Measurements from ENCODE around the gene SETD7. TPM values are rescaled to one million over a fixed set of nuclear protein-coding genes. Genes with fewer than 3 reads are reported as not detected.

Gene SETD7
- polyA plus RNA-seq, 4 donors, result 2.7 to 17.1 (median 3.4) TPM

GRCh38 chr4:139564502-139564901, 8.5 kb upstream of the SETD7 start:
- no peaks in the 10 kb centered on the region for H3K9me3 ChIP-seq (ENCODE audit: control insufficient read depth in 2 of 2, insufficient read depth in 1 of 2, low read depth in 1 of 2, low read length in 1 of 2)
- no peaks in the 10 kb centered on the region for H3K36me3 ChIP-seq (ENCODE audit: control insufficient read depth in 3 of 3, insufficient read depth in 2 of 3, low read depth in 1 of 3, low read length in 3 of 3)
- H3K27ac ChIP-seq (ENCODE audit: low read depth in 1 of 3, low read length in 2 of 3), result no peak overlapping the region
- no peak for FAIRE-seq
- H3K4me3 ChIP-seq (ENCODE audit: low read depth in 1 of 3, low read length in 3 of 3), result no peak overlapping the region
- DNase-seq, result no peak
- H3K27me3 ChIP-seq (ENCODE audit: control insufficient read depth in 3 of 3, insufficient read depth in 3 of 3, low read length in 3 of 3), result peaks cover 0 to 15% (median 0%) of the 10 kb centered on the region in 3 donors
- no peaks in the 10 kb centered on the region for H3K4me1 ChIP-seq (ENCODE audit: control insufficient read depth in 3 of 3, insufficient read depth in 2 of 3, low read depth in 1 of 3, low read length in 2 of 3)
- 91 to 94% (median 92%) methylated on average over 1 of the region's 1 CpG for WGBS, 3 donors

GRCh38 chr4:139563515-139563914, 7.5 kb upstream of the SETD7 start:
- no peak for DNase-seq
- H3K27ac ChIP-seq (ENCODE audit: low read depth in 1 of 3, low read length in 2 of 3), result no peak overlapping the region
- H3K4me3 ChIP-seq (ENCODE audit: low read depth in 1 of 3, low read length in 3 of 3), result no peak overlapping the region
- H3K27me3 ChIP-seq (ENCODE audit: control insufficient read depth in 3 of 3, insufficient read depth in 3 of 3, low read length in 3 of 3), result peaks cover 0 to 23% (median 0%) of the 10 kb centered on the region in 3 donors
- 93 to 99% (median 96%) methylated on average over 2 of the region's 2 CpGs for WGBS, 3 donors
- FAIRE-seq, result no peak
- H3K9me3 ChIP-seq (ENCODE audit: control insufficient read depth in 2 of 2, insufficient read depth in 1 of 2, low read depth in 1 of 2, low read length in 1 of 2), result no peaks in the 10 kb centered on the region
- H3K4me1 ChIP-seq (ENCODE audit: control insufficient read depth in 3 of 3, insufficient read depth in 2 of 3, low read depth in 1 of 3, low read length in 2 of 3), result no peaks in the 10 kb centered on the region
- no peaks in the 10 kb centered on the region for H3K36me3 ChIP-seq (ENCODE audit: control insufficient read depth in 3 of 3, insufficient read depth in 2 of 3, low read depth in 1 of 3, low read length in 3 of 3)

GRCh38 chr4:139562839-139563238, 6.8 kb upstream of the SETD7 start:
- Histone ChIP-seq H3K9me3 (ENCODE audit: control insufficient read depth in 2 of 2, insufficient read depth in 1 of 2, low read depth in 1 of 2, low read length in 1 of 2) (no peaks in the 10 kb centered on the region), H3K27me3 (ENCODE audit: control insufficient read depth in 3 of 3, insufficient read depth in 3 of 3, low read length in 3 of 3) (peaks cover 0 to 30% (median 2%) of the 10 kb centered on the region in 3 donors), H3K27ac (ENCODE audit: low read depth in 1 of 3, low read length in 2 of 3) (no peak overlapping the region), H3K36me3 (ENCODE audit: control insufficient read depth in 3 of 3, insufficient read depth in 2 of 3, low read depth in 1 of 3, low read length in 3 of 3) (no peaks in the 10 kb centered on the region), H3K4me3 (ENCODE audit: low read depth in 1 of 3, low read length in 3 of 3) (no peak overlapping the region), H3K4me1 (ENCODE audit: control insufficient read depth in 3 of 3, insufficient read depth in 2 of 3, low read depth in 1 of 3, low read length in 2 of 3) (no peaks in the 10 kb centered on the region)
- no peak for DNase-seq
- FAIRE-seq, result no peak
- WGBS, 3 donors, result 89 to 96% (median 91%) methylated on average over 3 of the region's 3 CpGs

GRCh38 chr4:139562067-139562684, 6.2 kb upstream of the SETD7 start:
- no peak overlapping the region for H3K27ac ChIP-seq (ENCODE audit: low read depth in 1 of 3, low read length in 2 of 3)
- WGBS, 3 donors, result 82 to 93% (median 91%) methylated on average over 3 of the region's 3 CpGs
- no peaks in the 10 kb centered on the region for H3K36me3 ChIP-seq (ENCODE audit: control insufficient read depth in 3 of 3, insufficient read depth in 2 of 3, low read depth in 1 of 3, low read length in 3 of 3)
- H3K9me3 ChIP-seq (ENCODE audit: control insufficient read depth in 2 of 2, insufficient read depth in 1 of 2, low read depth in 1 of 2, low read length in 1 of 2), result no peaks in the 10 kb centered on the region
- DNase-seq (no peak), FAIRE-seq (no peak)
- no peak overlapping the region for H3K4me3 ChIP-seq (ENCODE audit: low read depth in 1 of 3, low read length in 3 of 3)
- peaks cover 0 to 3% (median 0%) of the 10 kb centered on the region in 3 donors for H3K4me1 ChIP-seq (ENCODE audit: control insufficient read depth in 3 of 3, insufficient read depth in 2 of 3, low read depth in 1 of 3, low read length in 2 of 3)
- peaks cover 0 to 37% (median 2%) of the 10 kb centered on the region in 3 donors for H3K27me3 ChIP-seq (ENCODE audit: control insufficient read depth in 3 of 3, insufficient read depth in 3 of 3, low read length in 3 of 3)

- Histone ChIP-seq H3K9me3 (ENCODE audit: control insufficient read depth in 2 of 2, insufficient read depth in 1 of 2, low read depth in 1 of 2, low read length in 1 of 2) (no peaks in the 10 kb centered on the region), H3K27me3 (ENCODE audit: control insufficient read depth in 3 of 3, insufficient read depth in 3 of 3, low read length in 3 of 3) (peaks cover 0 to 50% (median 2%) of the 10 kb centered on the region in 3 donors), H3K36me3 (ENCODE audit: control insufficient read depth in 3 of 3, insufficient read depth in 2 of 3, low read depth in 1 of 3, low read length in 3 of 3) (no peaks in the 10 kb centered on the region), H3K4me1 (ENCODE audit: control insufficient read depth in 3 of 3, insufficient read depth in 2 of 3, low read depth in 1 of 3, low read length in 2 of 3) (peaks cover 0 to 9% (median 0%) of the 10 kb centered on the region in 3 donors), H3K27ac (ENCODE audit: low read depth in 1 of 3, low read length in 2 of 3) (peak overlapping the region in 1 of 3 donors; percentile 29), H3K4me3 (ENCODE audit: low read depth in 1 of 3, low read length in 3 of 3) (no peak overlapping the region)
- DNase-seq (peak in 1 of 2 donors; percentile 42), FAIRE-seq (no peak)
- WGBS, 3 donors, result 49 to 60% (median 53%) methylated on average over 6 of the region's 6 CpGs
These were observed 4.5 kb upstream of the SETD7 start for GRCh38 chr4:139560406-139561104.

- WGBS, 3 donors, result 84 to 94% (median 86%) methylated on average over 6 of the region's 6 CpGs
These were observed 3.7 kb upstream of the SETD7 start for GRCh38 chr4:139559687-139560086.

GRCh38 chr4:139559089-139559479, 3.1 kb upstream of the SETD7 start:
- Histone ChIP-seq H3K9me3 (ENCODE audit: control insufficient read depth in 2 of 2, insufficient read depth in 1 of 2, low read depth in 1 of 2, low read length in 1 of 2) (no peaks in the 10 kb centered on the region), H3K4me1 (ENCODE audit: control insufficient read depth in 3 of 3, insufficient read depth in 2 of 3, low read depth in 1 of 3, low read length in 2 of 3) (peaks cover 0 to 9% (median 0%) of the 10 kb centered on the region in 3 donors), H3K27me3 (ENCODE audit: control insufficient read depth in 3 of 3, insufficient read depth in 3 of 3, low read length in 3 of 3) (peaks cover 0 to 50% (median 2%) of the 10 kb centered on the region in 3 donors), H3K4me3 (ENCODE audit: low read depth in 1 of 3, low read length in 3 of 3) (no peak overlapping the region), H3K27ac (ENCODE audit: low read depth in 1 of 3, low read length in 2 of 3) (peak overlapping the region in 1 of 3 donors; percentile 18), H3K36me3 (ENCODE audit: control insufficient read depth in 3 of 3, insufficient read depth in 2 of 3, low read depth in 1 of 3, low read length in 3 of 3) (no peaks in the 10 kb centered on the region)
- peak in 1 of 2 donors; percentile 20 for DNase-seq
- WGBS, 3 donors, result 28 to 44% (median 43%) methylated on average over 5 of the region's 5 CpGs
- no peak for FAIRE-seq

More at GRCh38 chr4:139559687-139560086, 3.7 kb upstream of the SETD7 start:
- H3K4me1 ChIP-seq (ENCODE audit: control insufficient read depth in 3 of 3, insufficient read depth in 2 of 3, low read depth in 1 of 3, low read length in 2 of 3), result peaks cover 0 to 9% (median 0%) of the 10 kb centered on the region in 3 donors
- no peak overlapping the region for H3K27ac ChIP-seq (ENCODE audit: low read depth in 1 of 3, low read length in 2 of 3)
- DNase-seq (no peak), FAIRE-seq (no peak)
- H3K27me3 ChIP-seq (ENCODE audit: control insufficient read depth in 3 of 3, insufficient read depth in 3 of 3, low read length in 3 of 3), result peaks cover 0 to 50% (median 2%) of the 10 kb centered on the region in 3 donors
- H3K9me3 ChIP-seq (ENCODE audit: control insufficient read depth in 2 of 2, insufficient read depth in 1 of 2, low read depth in 1 of 2, low read length in 1 of 2), result no peaks in the 10 kb centered on the region
- H3K4me3 ChIP-seq (ENCODE audit: low read depth in 1 of 3, low read length in 3 of 3), result no peak overlapping the region
- no peaks in the 10 kb centered on the region for H3K36me3 ChIP-seq (ENCODE audit: control insufficient read depth in 3 of 3, insufficient read depth in 2 of 3, low read depth in 1 of 3, low read length in 3 of 3)

GRCh38 chr4:139558235-139559088, 2.4 kb upstream of the SETD7 start:
- no peaks in the 10 kb centered on the region for H3K9me3 ChIP-seq (ENCODE audit: control insufficient read depth in 2 of 2, insufficient read depth in 1 of 2, low read depth in 1 of 2, low read length in 1 of 2)
- H3K27ac ChIP-seq (ENCODE audit: low read depth in 1 of 3, low read length in 2 of 3), result no peak overlapping the region
- H3K27me3 ChIP-seq (ENCODE audit: control insufficient read depth in 3 of 3, insufficient read depth in 3 of 3, low read length in 3 of 3), result peaks cover 0 to 50% (median 2%) of the 10 kb centered on the region in 3 donors
- FAIRE-seq (no peak), DNase-seq (no peak)
- H3K4me3 ChIP-seq (ENCODE audit: low read depth in 1 of 3, low read length in 3 of 3), result no peak overlapping the region
- no peaks in the 10 kb centered on the region for H3K36me3 ChIP-seq (ENCODE audit: control insufficient read depth in 3 of 3, insufficient read depth in 2 of 3, low read depth in 1 of 3, low read length in 3 of 3)
- 75 to 85% (median 82%) methylated on average over 12 of the region's 12 CpGs for WGBS, 3 donors
- peaks cover 0 to 9% (median 0%) of the 10 kb centered on the region in 3 donors for H3K4me1 ChIP-seq (ENCODE audit: control insufficient read depth in 3 of 3, insufficient read depth in 2 of 3, low read depth in 1 of 3, low read length in 2 of 3)
